Upper lobe of left lung (tissue), 4 donors: ENCODE measurements around the gene SLC39A6.

Source experiments
- EP300 ChIP-seq, 4 donors: sonication (generic); formaldehyde crosslinking; IDR thresholded peaks; one replicate each; pipeline ENCODE4 v1.5.1; 2017; ENCODE audit warnings: antibody characterized with exemption in 4 of 4, control low read depth in 2 of 4
- POLR2A ChIP-seq, 4 donors: fragments of 450-650 bp; IDR thresholded peaks; one replicate each; pipeline ENCODE4 v1.5.1; 2016 to 2017; ENCODE audit warnings: antibody characterized with exemption in 4 of 4, mild to moderate bottlenecking in 2 of 4

- TF ChIP-seq EP300 (IDR thresholded peaks at IDR 0.05) (no peak), POLR2A (IDR thresholded peaks at IDR 0.05) (no peak)
Observed at GRCh38 chr18:36157441-36157840, 28.3 kb upstream of the SLC39A6 start.
